Stimulated activated CD4-positive, alpha-beta T cell treated with anti-CD3 and anti-CD28 coated beads, Interleukin-15, amount 100 ng/mL, for 48 hours (primary cell): Measurements from ENCODE around the gene NOTCH1.
A peak's percentile ranks its signal among the peaks of the same experiment; 100 is the strongest.

ENCODE experiments used
- DNase-seq, 2 donors: peaks; one replicate each; pipeline ENCODE4 v3.0.0-alpha.2; 2020; ENCODE audit warnings: low read depth in 2 of 2

The NOTCH1 gene

DNA sequence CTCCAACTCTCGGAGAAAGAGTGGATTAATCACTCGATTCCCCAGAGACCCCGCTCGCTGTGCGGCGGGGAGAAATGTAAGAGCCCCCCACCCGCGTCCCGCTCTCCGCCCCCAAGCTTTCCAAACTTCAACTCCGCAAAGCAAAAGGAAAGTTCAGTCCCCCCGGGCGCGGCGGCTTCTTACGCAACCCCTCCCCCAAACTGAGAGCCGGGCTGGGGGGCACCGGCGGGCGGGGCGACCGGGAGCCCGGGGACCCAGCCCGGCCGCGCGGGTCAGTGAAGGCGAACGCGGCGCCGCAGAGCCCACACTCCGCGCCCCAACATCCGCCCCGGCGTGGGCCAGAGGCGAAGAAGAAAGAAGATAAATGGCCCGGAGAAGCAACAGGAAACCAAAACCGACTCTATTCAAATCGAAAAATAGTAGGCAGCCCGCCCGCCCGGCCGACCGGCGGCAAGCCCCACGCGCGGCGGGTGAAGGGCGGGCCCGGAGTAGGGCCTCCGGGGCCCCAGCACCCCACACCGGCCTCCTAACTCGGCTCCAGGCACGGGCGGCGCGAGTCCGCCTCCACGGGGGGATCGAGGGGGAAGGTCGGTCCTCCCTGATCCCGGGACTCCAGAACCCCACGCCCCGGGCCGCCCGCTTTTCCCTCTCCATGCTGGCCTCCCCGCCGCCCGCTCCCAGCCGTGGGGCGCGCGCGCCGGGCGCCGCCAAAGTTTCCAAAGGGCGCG lies 720 bp downstream of the NOTCH1 start:
- peak in 1 of 2 donors; percentile 59 for DNase-seq

DNA sequence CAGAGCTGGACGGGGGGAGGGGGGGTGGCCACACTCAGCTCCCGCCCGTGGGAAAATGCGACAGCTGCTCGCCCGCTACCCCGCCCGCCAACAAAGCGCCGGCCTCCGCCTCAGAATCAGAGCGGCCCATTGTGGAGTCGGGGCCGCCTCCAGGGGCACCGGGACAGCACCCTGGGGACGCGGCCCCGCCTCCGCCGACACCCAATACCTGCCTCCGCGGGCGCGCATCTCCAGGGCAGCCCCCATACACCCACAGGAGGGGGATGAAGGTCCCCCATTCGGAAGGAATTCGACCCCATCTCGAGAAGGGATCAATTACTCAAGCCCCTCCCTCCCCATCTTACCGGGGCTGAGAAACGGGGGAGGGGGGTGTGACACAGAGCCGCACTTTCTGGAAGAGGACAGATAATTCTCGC lies 1.3 kb downstream of the NOTCH1 start:
- peak in 1 of 2 donors; percentile 56 for DNase-seq

DNA sequence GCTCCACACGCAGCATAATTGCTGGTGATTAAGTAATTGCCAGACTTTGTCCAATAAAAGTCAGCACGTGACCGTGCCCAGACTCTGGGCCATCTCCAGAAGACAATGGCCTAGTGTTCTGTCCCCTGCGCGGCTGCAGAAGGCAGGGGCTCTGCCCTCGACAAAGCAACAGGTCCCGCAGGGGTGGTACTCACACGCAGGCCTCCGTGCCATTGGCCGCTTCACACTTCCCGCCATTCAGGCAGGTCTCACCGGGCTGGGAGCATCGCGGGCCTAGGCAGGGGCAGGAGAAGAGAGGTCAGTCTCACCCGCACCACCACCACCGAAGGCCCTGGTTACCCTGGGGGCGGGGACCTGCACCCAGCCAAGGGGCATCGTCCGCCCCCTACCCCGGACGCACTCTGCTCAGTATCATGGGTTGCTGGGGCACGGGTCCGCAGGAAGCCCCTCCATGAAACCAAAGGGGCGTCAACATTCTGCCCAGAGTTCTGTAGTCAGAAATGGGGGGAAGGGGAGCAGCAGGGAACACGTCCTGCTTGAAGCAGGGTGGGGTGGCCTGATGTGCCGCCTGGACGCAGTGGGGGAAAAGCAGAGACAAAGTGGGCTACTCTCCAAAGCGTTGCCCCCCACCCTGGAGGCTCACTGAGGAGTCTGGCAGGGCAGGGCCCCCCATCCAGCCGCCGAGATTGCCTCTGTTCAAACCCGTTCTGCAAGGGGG lies 1.9 kb downstream of the NOTCH1 start:
- no peak for DNase-seq

DNA sequence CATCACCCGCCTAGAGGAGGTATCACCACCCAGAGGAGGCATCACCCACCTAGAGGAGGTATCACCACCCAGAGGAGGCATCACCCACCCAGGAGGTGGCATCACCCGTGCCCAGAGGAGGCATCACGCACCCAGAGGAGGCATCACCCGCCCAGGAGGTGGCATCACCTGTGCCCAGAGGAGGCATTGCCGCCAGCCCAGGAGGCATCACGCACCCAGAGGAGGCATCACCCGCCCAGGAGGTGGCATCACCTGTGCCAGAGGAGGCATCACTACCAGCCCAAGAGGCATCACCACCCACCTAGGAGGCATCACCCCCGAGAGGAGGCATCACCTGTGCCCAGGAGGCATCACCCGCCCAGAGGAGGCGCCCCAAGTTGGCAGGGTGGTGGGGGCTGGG lies 2.6 kb downstream of the NOTCH1 start:
- DNase-seq: no peak

DNA sequence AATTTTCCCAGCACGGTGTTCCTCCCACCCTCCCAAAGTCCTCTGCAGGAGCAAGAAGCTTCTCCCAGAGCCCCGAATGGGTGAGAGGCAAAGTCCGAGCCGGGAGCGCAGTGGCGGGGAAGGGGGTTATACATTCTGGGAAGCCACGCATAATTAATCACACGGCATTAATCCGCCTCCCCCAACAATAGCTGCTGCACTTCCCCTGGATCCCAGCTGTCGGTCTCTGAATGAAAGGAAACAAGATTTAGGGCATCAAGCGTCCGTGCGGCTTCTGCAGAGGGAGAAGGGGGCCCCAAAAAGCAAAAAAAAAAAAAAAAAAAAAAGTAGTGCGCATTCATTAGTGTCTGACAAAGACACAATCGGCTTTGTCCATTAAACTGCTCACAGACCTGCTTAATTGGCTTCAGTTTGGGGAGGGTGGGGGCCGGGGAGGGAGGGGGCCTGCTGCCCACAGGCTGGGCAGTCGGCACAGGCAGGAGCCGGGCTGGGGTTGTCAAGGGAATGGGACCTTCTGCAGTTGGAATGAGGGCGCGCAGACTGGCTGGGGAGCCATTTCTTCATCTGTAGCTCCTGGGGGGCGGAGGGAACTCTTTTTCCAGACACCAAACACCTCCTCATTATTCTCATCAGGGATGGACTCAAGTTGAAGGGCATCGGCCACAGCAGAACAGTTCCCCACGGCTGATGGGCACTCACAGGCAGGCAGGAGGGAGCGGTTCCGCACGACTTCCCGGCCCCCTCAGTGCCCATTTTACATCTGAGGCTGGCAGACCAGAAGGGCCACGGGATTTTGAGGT lies 3.4 kb downstream of the NOTCH1 start:
- no peak for DNase-seq

DNA sequence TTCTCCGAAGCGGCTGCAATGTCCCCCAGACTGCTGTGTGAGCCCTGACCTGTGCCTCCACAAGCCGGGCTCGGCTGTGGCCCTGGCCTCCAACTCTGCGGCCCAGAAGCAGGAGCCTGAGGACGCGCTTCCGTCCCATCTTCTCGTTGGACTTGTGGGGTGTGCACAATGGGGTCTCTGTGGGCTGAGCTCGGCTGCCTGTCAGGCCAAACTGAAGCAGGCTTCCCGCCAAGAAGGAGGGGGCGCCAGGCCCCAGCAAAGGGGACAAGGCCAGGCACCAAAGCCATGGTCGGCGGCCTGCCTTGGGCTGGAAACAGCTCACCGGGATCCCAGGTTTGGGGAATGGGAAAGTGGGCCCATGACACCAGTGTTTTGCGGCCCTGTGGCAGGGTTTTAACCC lies 4.1 kb downstream of the NOTCH1 start:
- DNase-seq: no peak

DNA sequence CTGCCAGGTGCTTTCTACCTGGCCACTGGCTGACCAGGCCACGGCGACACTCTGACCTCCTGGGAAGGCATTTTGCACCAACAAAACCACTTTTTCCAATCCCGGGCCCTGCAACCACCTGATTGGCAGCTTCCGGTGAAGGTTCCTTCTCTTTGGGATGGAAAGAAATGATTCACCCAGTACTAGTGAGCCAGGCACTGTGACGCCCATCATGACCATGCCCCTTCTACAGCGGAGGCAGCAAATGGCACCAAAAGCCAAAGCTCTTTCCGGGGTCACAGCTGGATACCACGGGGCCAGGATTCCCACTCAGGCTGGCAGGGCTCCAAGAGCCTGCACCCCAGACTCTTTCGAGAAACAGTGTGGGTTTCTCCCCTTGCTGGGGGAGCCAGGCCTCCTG lies 4.7 kb downstream of the NOTCH1 start:
- no peak for DNase-seq

DNA sequence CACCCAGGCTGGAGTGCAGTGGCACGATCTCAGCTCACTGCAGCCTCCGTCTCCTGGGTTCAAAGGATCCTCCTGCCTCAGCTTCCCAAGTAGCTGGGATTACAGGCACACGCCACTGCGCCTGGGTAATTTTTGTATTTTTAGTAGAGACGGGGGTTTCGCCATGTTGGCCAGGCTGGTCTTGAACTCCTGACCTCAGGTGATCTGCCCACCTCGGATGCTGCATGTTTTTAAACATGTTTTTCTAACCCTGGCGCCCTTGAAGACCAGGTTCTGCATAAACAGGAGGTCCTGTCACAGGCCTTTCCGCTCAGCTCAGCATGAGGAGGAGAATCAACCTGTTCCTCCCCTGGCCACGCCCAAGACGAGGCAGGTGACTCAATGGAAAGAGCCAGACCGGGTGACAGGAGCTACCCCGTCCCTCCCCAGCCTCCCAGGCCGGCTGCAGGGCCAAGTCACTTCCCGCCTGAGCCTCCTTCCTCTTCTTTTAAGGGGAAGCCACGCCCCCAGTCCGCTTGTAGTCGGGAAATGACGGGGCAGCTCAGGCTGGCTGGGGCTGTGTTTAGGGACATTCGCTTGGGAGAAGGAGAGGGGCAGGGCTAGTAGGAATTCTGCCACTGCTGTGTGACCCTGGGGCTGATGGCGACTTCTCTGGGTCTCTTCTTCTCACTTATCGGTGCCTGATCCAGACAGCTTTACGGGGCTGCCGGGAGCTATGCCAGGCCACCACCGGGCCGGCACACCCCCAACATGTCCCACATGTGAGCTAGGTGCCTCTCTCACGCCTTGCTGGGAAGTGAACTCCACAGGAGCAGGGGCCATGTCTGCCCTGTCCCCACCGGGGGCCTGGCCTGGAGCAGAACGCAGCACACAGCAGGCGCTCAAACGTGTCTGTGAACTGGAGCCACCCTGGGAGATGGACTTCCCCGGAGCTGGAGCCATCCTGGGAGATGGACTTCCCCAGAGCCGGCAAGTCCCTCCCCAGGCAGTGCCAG lies 6.1 kb downstream of the NOTCH1 start:
- DNase-seq: peak; percentile 95

DNA sequence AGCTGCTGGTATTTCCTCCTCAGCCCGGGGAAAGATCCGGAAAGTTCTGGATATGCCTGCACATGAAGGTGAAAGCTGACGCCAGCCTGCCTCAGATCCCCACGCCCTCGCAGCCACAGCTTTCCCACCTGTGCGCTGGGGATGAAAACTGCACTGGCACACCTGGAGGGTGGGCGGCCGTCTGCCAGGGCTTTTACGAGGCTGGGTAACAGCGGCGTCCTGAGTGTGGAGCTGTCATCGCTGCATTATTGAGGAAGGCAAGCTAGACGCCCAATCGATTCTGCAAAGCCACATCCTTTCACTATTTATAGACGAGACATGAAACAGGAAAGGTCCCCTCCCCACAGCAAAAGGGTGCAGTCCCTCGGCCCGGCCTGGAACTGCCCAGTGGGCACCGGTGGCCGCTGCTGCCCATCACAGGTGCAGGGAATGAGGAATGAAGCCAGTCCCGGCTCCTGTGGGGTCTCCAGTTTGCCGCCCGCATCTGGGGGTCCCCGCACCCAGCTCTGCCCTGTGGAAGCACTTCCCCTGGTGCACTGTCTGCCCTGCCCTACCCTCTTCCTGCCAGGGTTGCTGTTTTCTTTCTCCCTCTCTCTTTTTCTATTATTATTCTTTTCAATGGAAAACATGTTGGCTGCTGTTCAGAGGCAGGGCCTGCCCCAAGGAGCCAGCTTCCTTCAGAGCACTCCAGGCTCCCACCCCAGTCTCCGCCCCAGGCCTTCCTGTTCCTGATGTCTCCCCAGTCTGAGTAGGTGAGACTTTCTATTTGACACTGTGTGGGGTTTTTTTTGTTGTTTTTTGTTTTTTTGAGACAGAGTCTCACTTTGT lies 7.0 kb downstream of the NOTCH1 start:
- DNase-seq: peak in 1 of 2 donors; percentile 61

DNA sequence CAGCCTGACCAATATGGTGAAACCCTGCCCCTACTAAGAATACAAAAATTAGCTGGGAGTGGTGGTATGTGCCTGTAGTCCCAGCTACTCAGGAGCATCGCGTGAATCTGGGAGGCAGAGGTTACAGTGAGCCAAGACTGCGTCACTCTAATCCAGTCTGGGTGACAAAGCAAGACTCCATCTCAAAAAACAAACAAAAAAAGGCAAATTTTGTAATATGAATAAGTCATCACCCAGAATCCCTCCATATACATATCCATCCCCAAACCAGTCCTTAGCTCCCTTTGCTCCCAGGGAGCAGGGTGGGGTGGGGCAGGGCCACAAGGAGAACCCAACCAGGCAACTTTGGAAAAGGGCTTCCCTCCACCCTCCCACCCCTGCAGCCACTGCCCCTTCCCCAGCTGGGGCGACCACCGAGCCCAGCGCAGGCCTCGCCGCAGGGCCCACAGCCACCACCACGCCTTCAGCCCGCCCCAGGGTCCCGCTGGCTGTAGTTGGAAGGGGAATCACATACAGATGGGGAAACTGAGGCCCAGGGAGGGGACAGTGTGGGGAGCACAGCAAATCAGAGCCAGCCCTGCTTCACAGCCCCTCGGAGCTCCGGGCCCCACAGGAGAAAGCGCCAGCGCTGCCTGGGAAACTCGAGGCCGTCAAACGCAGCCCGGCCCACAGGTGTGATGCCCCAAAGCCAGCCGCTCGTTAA lies 7.8 kb downstream of the NOTCH1 start:
- DNase-seq: no peak

DNA sequence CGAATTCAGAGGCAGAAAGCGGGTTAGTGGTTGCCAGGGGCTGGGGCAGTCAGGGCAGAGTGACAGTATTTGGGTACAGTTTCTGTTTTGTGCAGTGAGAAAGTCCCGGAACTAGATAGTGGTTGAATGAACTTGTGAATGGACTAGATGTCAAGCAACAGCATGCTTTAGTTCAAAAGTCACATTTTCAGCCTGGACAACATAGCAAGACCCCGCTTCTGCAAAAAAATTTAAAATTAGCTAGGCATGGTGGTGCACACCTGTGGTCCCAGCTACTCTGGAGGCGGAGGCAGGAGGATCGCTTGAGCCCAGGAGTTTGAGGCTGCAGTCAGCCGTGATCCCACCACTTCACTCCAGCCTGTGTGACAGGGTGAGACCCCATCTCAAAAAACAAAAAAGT lies 8.4 kb downstream of the NOTCH1 start:
- no peak for DNase-seq

DNA sequence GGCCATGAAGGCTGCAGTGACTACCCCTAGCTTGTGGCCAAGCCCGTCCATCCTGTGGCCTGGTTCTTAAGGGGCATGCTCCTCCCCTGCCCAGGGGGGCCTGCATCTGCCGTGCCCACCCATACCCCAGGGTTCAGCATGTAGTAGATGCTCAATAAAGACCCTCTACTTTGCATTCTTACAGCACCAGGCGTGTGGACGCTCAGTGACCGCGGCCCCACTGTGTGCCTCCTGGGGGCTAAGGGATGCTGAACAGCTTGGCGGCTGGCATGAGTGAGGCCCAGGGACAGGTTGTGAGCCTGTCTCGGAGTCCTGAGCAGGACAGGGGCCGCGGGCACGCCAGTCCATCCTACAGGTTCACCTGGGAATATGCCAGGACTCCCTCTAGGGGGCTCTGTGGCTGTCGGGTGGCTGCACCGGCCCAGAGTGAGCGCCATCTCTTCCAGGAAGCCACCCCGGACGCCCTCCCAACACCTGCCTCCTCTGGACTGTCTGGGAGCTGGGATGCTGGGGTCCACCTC lies 9.1 kb downstream of the NOTCH1 start:
- DNase-seq: no peak

DNA sequence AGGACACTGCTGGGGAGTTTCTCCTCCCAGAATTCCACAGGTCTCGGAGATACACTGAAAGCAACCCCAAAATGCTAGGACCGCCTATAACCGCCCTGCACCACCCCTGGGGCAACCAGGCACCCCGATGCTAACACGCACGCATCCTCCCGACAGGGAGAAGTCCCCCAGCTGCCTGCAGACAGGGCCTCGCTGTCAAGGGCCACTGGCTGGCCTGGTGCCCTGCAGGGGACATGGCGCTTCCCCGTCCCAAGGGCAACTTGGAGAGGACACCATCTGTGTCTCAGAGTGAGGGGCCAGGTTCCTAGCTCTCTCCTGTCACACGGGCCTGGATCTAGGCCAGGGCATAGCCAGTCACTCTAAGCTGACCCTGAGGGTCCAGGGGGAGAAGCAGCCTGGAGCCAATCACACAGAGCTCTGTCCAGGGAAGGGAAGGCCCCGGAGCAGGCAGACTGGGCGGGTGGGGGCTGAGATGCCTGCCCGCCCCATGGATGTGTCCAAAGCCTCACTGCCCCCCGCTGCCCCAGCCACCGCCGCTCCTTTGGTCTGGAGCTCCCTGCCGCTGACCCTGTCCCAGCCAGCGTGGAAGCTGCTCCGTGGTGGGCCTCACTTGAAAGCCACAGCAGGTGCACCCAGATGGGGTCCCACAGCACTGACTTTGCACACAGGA lies 9.7 kb downstream of the NOTCH1 start:
- DNase-seq: no peak

DNA sequence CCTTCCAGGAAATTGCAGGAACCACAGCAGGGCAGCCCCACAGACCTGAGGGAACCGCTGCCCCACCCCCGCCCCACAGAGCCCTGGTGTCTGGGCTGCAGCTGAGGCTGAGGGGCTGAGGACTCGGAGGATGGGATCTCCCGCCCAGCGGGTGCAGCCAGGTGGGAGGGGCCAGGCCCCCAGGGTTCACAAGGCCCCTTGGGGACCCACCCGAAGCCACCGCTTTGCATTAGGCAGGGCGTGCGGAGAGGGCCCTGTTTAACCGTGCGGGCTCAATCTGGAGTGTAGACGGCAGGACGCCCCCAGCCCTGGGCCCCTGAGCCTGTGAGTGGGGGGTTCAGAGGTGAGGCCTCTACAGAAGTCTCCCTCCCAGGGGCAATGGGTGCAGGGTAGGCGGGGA lies 10.8 kb downstream of the NOTCH1 start:
- no peak for DNase-seq

DNA sequence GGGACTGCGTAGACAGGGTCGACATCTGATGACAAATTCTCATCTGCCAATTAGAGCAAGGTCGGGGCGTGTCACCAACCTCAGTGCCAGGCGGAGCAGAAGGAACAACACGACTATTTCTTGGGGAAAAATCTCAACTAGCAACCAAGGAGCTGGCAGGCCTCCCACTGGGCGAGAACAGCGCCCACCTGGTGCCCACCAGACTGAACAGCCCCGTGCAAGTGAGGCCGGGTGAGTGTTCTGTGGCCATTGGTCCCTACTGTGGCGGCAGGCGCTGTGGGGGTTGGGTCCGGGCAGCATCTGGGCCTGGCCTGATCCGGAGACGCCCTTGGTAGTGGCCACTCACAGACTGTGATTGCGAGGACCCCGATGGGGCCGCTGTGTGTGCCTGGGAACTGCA lies 11.5 kb downstream of the NOTCH1 start:
- no peak for DNase-seq

DNA sequence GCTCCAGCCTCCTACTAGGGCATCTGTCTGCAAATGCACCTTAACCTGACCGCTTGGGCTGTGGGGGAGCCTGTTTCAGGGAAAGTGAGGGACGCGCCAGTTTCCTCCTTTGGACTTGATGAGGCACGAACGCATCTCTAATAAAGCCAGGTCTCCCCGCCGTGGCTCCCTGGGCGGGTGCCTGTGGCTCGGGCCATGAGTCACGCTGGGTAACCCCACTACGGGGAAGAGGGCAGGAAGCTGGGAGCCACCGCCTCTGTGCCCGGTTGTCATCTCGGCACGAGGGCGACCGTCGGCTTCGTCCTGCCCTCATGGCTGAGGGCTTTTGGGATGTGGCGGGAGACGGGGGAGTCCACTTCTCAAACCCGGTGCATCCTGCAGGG lies 12.1 kb downstream of the NOTCH1 start:
- DNase-seq: peak; percentile 70 to 74

DNA sequence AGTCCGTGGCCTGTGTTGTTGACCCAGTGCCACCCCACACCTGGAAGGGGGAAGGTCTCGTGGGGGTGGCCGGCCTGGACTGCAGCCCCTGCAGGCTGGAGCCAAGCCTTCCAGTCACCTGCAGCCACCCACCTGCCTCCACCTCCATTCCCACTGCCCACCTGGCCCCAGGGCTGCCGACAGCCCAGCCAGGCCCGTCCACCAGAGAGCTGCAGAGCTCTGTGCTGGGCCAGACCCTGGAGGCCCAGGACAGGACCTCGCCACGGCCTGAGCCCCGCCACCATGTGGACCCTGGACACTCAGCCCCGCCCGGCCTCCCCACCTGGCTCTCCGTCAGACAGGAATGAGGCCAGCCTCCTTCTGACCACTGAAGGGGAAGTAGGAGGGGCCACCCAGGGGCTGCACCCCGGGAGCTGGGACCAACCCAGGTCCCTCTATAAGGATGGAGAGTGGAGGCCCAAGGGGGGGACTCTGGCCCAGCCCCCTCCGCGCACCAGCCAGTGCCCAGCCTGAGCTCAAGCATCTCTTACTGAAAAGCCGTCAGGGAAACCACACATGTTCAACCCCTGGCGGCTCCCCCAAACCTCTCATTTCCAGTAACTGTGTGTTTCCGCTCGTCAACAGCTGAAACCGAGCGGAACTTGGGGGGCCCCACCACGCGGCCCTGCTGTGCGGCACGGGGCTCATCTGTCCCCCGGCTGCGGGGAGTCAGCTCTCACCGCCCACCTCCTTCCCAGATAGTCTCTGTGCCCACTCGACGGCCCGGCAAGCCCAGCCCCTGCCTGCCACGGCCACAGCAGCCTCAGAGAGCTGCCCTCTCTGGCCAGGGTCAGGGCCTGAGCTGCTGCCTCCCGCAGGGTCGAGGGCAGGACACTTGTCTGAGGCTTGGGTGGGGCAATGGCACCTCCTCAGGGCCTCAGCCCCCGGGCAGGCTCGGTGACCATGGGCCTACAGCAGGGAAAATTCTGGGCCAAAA lies 12.8 kb downstream of the NOTCH1 start:
- peak; percentile 62 to 64 for DNase-seq
